GM12878 (cell line): Measurements from ENCODE around the gene CRYGS.

ENCODE experiments used
- BRCA1 ChIP-seq: IDR thresholded peaks from 2 replicates; pipeline ENCODE4 v1.6.1; 2011; ENCODE audit warnings: low read depth, low read length, improper control_type of control experiment
- HDAC2 ChIP-seq: fragments of 200-600 bp; sonication (generic); IDR thresholded peaks from 2 replicates; pipeline ENCODE4 v1.6.1; 2017
- MXI1 ChIP-seq: fragments of 150-350 bp; IDR thresholded peaks from 2 replicates; pipeline ENCODE4 v1.6.1; 2011; ENCODE audit warnings: low read depth, mild to moderate bottlenecking, inconsistent platforms, low read length, improper control_type of control experiment
- NR2C2 ChIP-seq: IDR thresholded peaks from 2 replicates; pipeline ENCODE4 v1.6.1; 2011; ENCODE audit warnings: borderline replicate concordance, low read depth; ENCODE audit not compliant: control insufficient read depth, insufficient read length
- POLR2AphosphoS5 ChIP-seq: IDR thresholded peaks from 2 replicates; pipeline ENCODE4 v1.6.1; 2011; ENCODE audit warnings: mild to moderate bottlenecking, low read length, inconsistent platforms
- RBBP5 ChIP-seq: fragments of 200-600 bp; sonication (generic); conservative IDR thresholded peaks from 2 replicates; pipeline ENCODE4 v1.6.1; 2016
- SMC3 ChIP-seq: IDR thresholded peaks from 2 replicates; pipeline ENCODE4 v1.6.1; 2011; ENCODE audit warnings: low read length, improper control_type of control experiment, borderline replicate concordance
- USF2 ChIP-seq: IDR thresholded peaks from 2 replicates; pipeline ENCODE4 v1.6.1; 2011; ENCODE audit warnings: low read depth, low read length, improper control_type of control experiment, borderline replicate concordance
- TF ChIP-seq, protein P1 (sequence below): fragments of 450-650 bp; conservative IDR thresholded peaks from 2 replicates; pipeline ENCODE4 v1.6.1; 2017; ENCODE audit warnings: mild to moderate bottlenecking, moderate library complexity
- TF ChIP-seq, protein P2 (sequence below), 3 experiments: IDR thresholded peaks in 2 of 3; conservative IDR thresholded peaks in 1 of 3; 2 replicates each; pipeline ENCODE4 v1.5.1; 2011; ENCODE audit warnings: low read depth in 3 of 3, low read length in 3 of 3, mild to moderate bottlenecking in 3 of 3, control low read depth in 2 of 3, moderate library complexity in 2 of 3, inconsistent platforms in 1 of 3, mixed read lengths in 1 of 3; ENCODE audit not compliant: control insufficient read depth in 2 of 3, insufficient read depth in 1 of 3; ENCODE audit errors: extremely low read depth in 1 of 3

- TF ChIP-seq, protein P1, sequence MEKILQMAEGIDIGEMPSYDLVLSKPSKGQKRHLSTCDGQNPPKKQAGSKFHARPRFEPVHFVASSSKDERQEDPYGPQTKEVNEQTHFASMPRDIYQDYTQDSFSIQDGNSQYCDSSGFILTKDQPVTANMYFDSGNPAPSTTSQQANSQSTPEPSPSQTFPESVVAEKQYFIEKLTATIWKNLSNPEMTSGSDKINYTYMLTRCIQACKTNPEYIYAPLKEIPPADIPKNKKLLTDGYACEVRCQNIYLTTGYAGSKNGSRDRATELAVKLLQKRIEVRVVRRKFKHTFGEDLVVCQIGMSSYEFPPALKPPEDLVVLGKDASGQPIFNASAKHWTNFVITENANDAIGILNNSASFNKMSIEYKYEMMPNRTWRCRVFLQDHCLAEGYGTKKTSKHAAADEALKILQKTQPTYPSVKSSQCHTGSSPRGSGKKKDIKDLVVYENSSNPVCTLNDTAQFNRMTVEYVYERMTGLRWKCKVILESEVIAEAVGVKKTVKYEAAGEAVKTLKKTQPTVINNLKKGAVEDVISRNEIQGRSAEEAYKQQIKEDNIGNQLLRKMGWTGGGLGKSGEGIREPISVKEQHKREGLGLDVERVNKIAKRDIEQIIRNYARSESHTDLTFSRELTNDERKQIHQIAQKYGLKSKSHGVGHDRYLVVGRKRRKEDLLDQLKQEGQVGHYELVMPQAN: no peak
- no peak for TF ChIP-seq POLR2AphosphoS5
- no peak for TF ChIP-seq BRCA1
- no peak for TF ChIP-seq SMC3
- TF ChIP-seq HDAC2: no peak
- TF ChIP-seq USF2: no peak
- TF ChIP-seq, protein P2, sequence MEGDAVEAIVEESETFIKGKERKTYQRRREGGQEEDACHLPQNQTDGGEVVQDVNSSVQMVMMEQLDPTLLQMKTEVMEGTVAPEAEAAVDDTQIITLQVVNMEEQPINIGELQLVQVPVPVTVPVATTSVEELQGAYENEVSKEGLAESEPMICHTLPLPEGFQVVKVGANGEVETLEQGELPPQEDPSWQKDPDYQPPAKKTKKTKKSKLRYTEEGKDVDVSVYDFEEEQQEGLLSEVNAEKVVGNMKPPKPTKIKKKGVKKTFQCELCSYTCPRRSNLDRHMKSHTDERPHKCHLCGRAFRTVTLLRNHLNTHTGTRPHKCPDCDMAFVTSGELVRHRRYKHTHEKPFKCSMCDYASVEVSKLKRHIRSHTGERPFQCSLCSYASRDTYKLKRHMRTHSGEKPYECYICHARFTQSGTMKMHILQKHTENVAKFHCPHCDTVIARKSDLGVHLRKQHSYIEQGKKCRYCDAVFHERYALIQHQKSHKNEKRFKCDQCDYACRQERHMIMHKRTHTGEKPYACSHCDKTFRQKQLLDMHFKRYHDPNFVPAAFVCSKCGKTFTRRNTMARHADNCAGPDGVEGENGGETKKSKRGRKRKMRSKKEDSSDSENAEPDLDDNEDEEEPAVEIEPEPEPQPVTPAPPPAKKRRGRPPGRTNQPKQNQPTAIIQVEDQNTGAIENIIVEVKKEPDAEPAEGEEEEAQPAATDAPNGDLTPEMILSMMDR (IDR thresholded peaks at IDR 0.05 in 2 of 3, conservative IDR thresholded peaks at IDR 0.05 in 1 of 3; ENCODE audit: control insufficient read depth in 2 of 3, extremely low read depth in 1 of 3, insufficient read depth in 1 of 3, low read depth in 3 of 3, low read length in 3 of 3): no peak
- TF ChIP-seq NR2C2: no peak
- TF ChIP-seq RBBP5: no peak
- no peak for TF ChIP-seq MXI1
These were observed 25.0 kb downstream of the CRYGS start for GRCh38 chr3:186519021-186519658.
